IMR-90 (cell line): ENCODE measurements around the gene TMED8. TPM values are rescaled to one million over a fixed set of nuclear protein-coding genes. Genes with fewer than 3 reads are reported as not detected.

Experiments used
- ATAC-seq: fragments of 200-7000 bp; cut with Tn5 transposase; 2 replicates; pipeline ENCODE4 v1.9.1; 2020; ENCODE audit warnings: low read depth, mild to moderate bottlenecking, moderate library complexity
- BruUV-seq: library from RNA; stranded (reverse); fragments of 400-500 nt; replicated peaks from 2 replicates; lab custom pipeline; 2021; lab: Mats Ljungman, UMichigan
- CTCF ChIA-PET: fragments of 300-600 bp; formaldehyde crosslinking; extraction: SDS; loops from one replicate; lab custom pipeline; 2021; ENCODE audit warnings: antibody characterized with exemption; lab: Yijun Ruan, JAX
- POLR2A ChIA-PET: fragments of 300-600 bp; sonication (Branson Sonifier 250); formaldehyde crosslinking; loops from one replicate; lab custom pipeline; 2022; ENCODE audit warnings: antibody characterized with exemption; ENCODE audit not compliant: unreplicated experiment; lab: Charles Lee
- DNase-seq: peaks from one replicate; pipeline ENCODE4 v3.0.0; 2013
- H2AFZ ChIP-seq: replicated peaks from 2 replicates; pipeline ENCODE3; 2013; ENCODE audit warnings: low read length, mild to moderate bottlenecking; ENCODE audit not compliant: poor library complexity
- H2AK5ac ChIP-seq: 2 replicates; pipeline ENCODE4 v1.6.1; 2013; ENCODE audit warnings: low read depth, low read length, inconsistent platforms
- H2AK9ac ChIP-seq: replicated peaks from 2 replicates; pipeline ENCODE3; 2013; ENCODE audit warnings: mild to moderate bottlenecking, low read depth, low read length, moderate library complexity; ENCODE audit not compliant: poor library complexity
- H2BK120ac ChIP-seq: 2 replicates; pipeline ENCODE4 v1.6.1; 2013; ENCODE audit warnings: low read depth, low read length, inconsistent platforms
- H2BK15ac ChIP-seq: 3 replicates; pipeline ENCODE4 v1.6.1; 2013; ENCODE audit warnings: low read depth, low read length, inconsistent platforms
- H2BK20ac ChIP-seq: 2 replicates; pipeline ENCODE4 v1.6.1; 2013; ENCODE audit warnings: low read depth, mild to moderate bottlenecking, inconsistent platforms, low read length, moderate library complexity
- H2BK5ac ChIP-seq: 2 replicates; pipeline ENCODE4 v1.6.1; 2013; ENCODE audit warnings: mild to moderate bottlenecking, low read depth, low read length, inconsistent platforms; ENCODE audit not compliant: poor library complexity, severe bottlenecking
- H3K14ac ChIP-seq: replicated peaks from 2 replicates; pipeline ENCODE4 v1.6.1; 2013; ENCODE audit warnings: low read depth, low read length, inconsistent platforms
- H3K18ac ChIP-seq: 2 replicates; pipeline ENCODE4 v1.6.1; 2013; ENCODE audit warnings: low read depth, low read length, control low read depth
- H3K23ac ChIP-seq: 2 replicates; pipeline ENCODE4 v1.6.1; 2013; ENCODE audit warnings: low read depth, low read length, inconsistent platforms
- H3K27ac ChIP-seq: 2 replicates; pipeline ENCODE4 v1.5.1; 2013; ENCODE audit warnings: mild to moderate bottlenecking, control low read depth, low read length; ENCODE audit not compliant: insufficient read depth
- H3K27me3 ChIP-seq: 2 replicates; pipeline ENCODE4 v1.6.1; 2013; ENCODE audit warnings: low read length; ENCODE audit not compliant: control insufficient read depth, insufficient read depth
- H3K36me3 ChIP-seq: 2 replicates; pipeline ENCODE4 v1.6.1; 2013; ENCODE audit warnings: low read length, mixed read lengths; ENCODE audit not compliant: control insufficient read depth, insufficient read depth
- H3K4ac ChIP-seq: 2 replicates; pipeline ENCODE4 v1.6.1; 2013; ENCODE audit warnings: low read depth, low read length, inconsistent platforms
- H3K4me1 ChIP-seq: 2 replicates; pipeline ENCODE4 v1.6.1; 2013; ENCODE audit warnings: low read length, mixed read lengths; ENCODE audit not compliant: control insufficient read depth, insufficient read depth
- H3K4me2 ChIP-seq: 2 replicates; pipeline ENCODE4 v1.6.1; 2013; ENCODE audit warnings: low read depth, mild to moderate bottlenecking, control low read depth, low read length, moderate library complexity
- H3K4me3 ChIP-seq: 2 replicates; pipeline ENCODE4 v1.5.1; 2013; ENCODE audit warnings: low read depth, mild to moderate bottlenecking, control low read depth, low read length, moderate library complexity; ENCODE audit not compliant: insufficient read depth
- H3K56ac ChIP-seq: 2 replicates; pipeline ENCODE4 v1.6.1; 2013; ENCODE audit warnings: low read length, inconsistent platforms; ENCODE audit not compliant: insufficient read depth; ENCODE audit errors: extremely low read depth
- H3K79me1 ChIP-seq, 2 experiments: 2 replicates each; pipeline ENCODE4 v1.6.1; 2013; ENCODE audit warnings: low read length in 2 of 2, inconsistent platforms in 1 of 2, low read depth in 1 of 2
- H3K9ac ChIP-seq: 2 replicates; pipeline ENCODE4 v1.6.1; 2013; ENCODE audit warnings: low read depth, low read length, control low read depth
- H3K9me1 ChIP-seq: 2 replicates; pipeline ENCODE4 v1.6.1; 2013; ENCODE audit warnings: low read length, inconsistent platforms; ENCODE audit not compliant: insufficient read depth
- H3K9me3 ChIP-seq: 2 replicates; pipeline ENCODE4 v1.6.1; 2013; ENCODE audit warnings: low read length; ENCODE audit not compliant: control insufficient read depth, insufficient read depth
- H4K20me1 ChIP-seq: 2 replicates; pipeline ENCODE4 v1.6.1; 2013; ENCODE audit warnings: low read length, inconsistent platforms; ENCODE audit not compliant: insufficient read depth
- H4K5ac ChIP-seq: 2 replicates; pipeline ENCODE4 v1.6.1; 2013; ENCODE audit warnings: mild to moderate bottlenecking, low read depth, low read length, control low read depth
- H4K8ac ChIP-seq, 2 experiments: 2 replicates each; pipeline ENCODE4 v1.6.1; 2013; ENCODE audit warnings: low read depth in 2 of 2, low read length in 2 of 2, control low read depth in 1 of 2, inconsistent platforms in 1 of 2
- H4K91ac ChIP-seq: 2 replicates; pipeline ENCODE4 v1.6.1; 2013; ENCODE audit warnings: low read depth, low read length, inconsistent platforms; ENCODE audit not compliant: insufficient read depth
- BHLHE40 ChIP-seq: fragments of 150-350 bp; IDR thresholded peaks from 2 replicates; pipeline ENCODE4 v1.6.1; 2016; ENCODE audit warnings: mild to moderate bottlenecking, low read depth, low read length
- CEBPB ChIP-seq: IDR thresholded peaks from 2 replicates; pipeline ENCODE4 v1.6.1; 2012; ENCODE audit warnings: low read depth, low read length, improper control_type of control experiment
- CHD1 ChIP-seq: IDR thresholded peaks from 2 replicates; pipeline ENCODE4 v1.6.1; 2012; ENCODE audit warnings: low read depth, low read length, improper control_type of control experiment
- CTCF ChIP-seq: conservative IDR thresholded peaks from 2 replicates; pipeline ENCODE4 v1.5.1; 2012; ENCODE audit warnings: mild to moderate bottlenecking, low read depth, low read length, improper control_type of control experiment
- ELK1 ChIP-seq: fragments of 150-350 bp; IDR thresholded peaks from 2 replicates; pipeline ENCODE4 v1.6.1; 2016; ENCODE audit warnings: low read depth, mild to moderate bottlenecking, low read length, moderate library complexity, borderline replicate concordance
- FOS ChIP-seq: fragments of 150-350 bp; IDR thresholded peaks from 2 replicates; pipeline ENCODE4 v1.6.1; 2016; ENCODE audit warnings: low read depth, low read length
- MAFK ChIP-seq: IDR thresholded peaks from 2 replicates; pipeline ENCODE4 v1.6.1; 2012; ENCODE audit warnings: low read depth, low read length, improper control_type of control experiment
- MAZ ChIP-seq: IDR thresholded peaks from 2 replicates; pipeline ENCODE4 v1.6.1; 2012; ENCODE audit warnings: low read depth, mild to moderate bottlenecking, low read length, improper control_type of control experiment, moderate library complexity, borderline replicate concordance
- MXI1 ChIP-seq: IDR thresholded peaks from 2 replicates; pipeline ENCODE4 v1.6.1; 2012; ENCODE audit warnings: low read depth, mild to moderate bottlenecking, low read length, moderate library complexity, borderline replicate concordance
- NFE2L2 ChIP-seq: fragments of 150-350 bp; IDR thresholded peaks from 2 replicates; pipeline ENCODE4 v1.6.1; 2016; ENCODE audit warnings: low read depth, mild to moderate bottlenecking, low read length
- POLR2A ChIP-seq: IDR thresholded peaks from 2 replicates; pipeline ENCODE4 v1.6.1; 2012; ENCODE audit warnings: mild to moderate bottlenecking, low read depth, low read length
- RAD21 ChIP-seq: IDR thresholded peaks from 2 replicates; pipeline ENCODE4 v1.6.1; 2012; ENCODE audit warnings: low read length, improper control_type of control experiment
- RCOR1 ChIP-seq: IDR thresholded peaks from 2 replicates; pipeline ENCODE4 v1.6.1; 2012; ENCODE audit warnings: mild to moderate bottlenecking, low read length, improper control_type of control experiment; ENCODE audit not compliant: insufficient replicate concordance
- RFX5 ChIP-seq: IDR thresholded peaks from 2 replicates; pipeline ENCODE4 v1.8.0; 2012; ENCODE audit warnings: low read depth, mild to moderate bottlenecking, low read length, moderate library complexity
- SMC3 ChIP-seq: fragments of 150-350 bp; IDR thresholded peaks from 2 replicates; pipeline ENCODE4 v1.6.1; 2016; ENCODE audit warnings: low read depth, mild to moderate bottlenecking, antibody characterized with exemption, low read length, moderate library complexity
- USF2 ChIP-seq: fragments of 150-350 bp; IDR thresholded peaks from 2 replicates; pipeline ENCODE4 v1.6.1; 2017; ENCODE audit warnings: mild to moderate bottlenecking, antibody characterized with exemption, low read length, low read depth
- WGBS, 2 experiments: methylation state at CpG; one replicate each; pipeline versions ENCODE4 v1.1.5 to v1.1.7; 2013; ENCODE audit warnings: missing lambda C conversion rate in 2 of 2; ENCODE audit not compliant: insufficient read length in 1 of 2; ENCODE audit errors: extremely low coverage in 2 of 2; 5-methylcytosine and 5-hydroxymethylcytosine counted together
- dilution Hi-C: fragments of 300-500 bp; cut with HindIII; formaldehyde crosslinking; loops from one replicate; pipeline ENCODE4 v1.14.3; 2018; ENCODE audit warnings: low sequenced_read_pairs; ENCODE audit not compliant: unreplicated experiment
- in situ Hi-C: fragments of 300-500 bp; cut with MboI; formaldehyde crosslinking; loops from 3 replicates; pipeline ENCODE4 v1.14.3; 2019; ENCODE audit warnings: low sequenced_read_pairs, inconsistent platforms, mixed read lengths
- intact Hi-C: fragments of 100-400 bp; cut with micrococcal nuclease; formaldehyde crosslinking; loops from 2 replicates; pipeline ENCODE4 v1.10.0; 2022
- polyA plus RNA-seq, 3 experiments: library from polyadenylated mRNA; depleted of rRNA; stranded (reverse); fragments of >200 nt; gene quantifications; 2 replicates each; pipeline ENCODE4 v1.2.3, GENCODE V29; 2012; ENCODE audit warnings: low replicate concordance in 1 of 3
- total RNA-seq: library from RNA; depleted of rRNA; stranded (reverse); fragments of >200 nt; gene quantifications from 2 replicates; pipeline ENCODE4 v1.2.3, GENCODE V29; 2012

TMED8 gene
- total and polyA plus RNA-seq, 2 of the 4 experiments (the other 2 are of a cell fraction): 2.2 to 5.0 TPM

GRCh38 chr14:77407158-77407557 lies 30.3 kb upstream of the TMED8 start:
- ChIA-PET POLR2A (no interaction called here), CTCF (no interaction called here)
- Histone ChIP-seq H4K91ac (no peak overlapping the region), H3K56ac (no peak overlapping the region), H3K27me3 (peaks cover 10% of the 10 kb centered on the region), H3K27ac (no peak overlapping the region), H4K20me1 (no peaks in the 10 kb centered on the region), H2BK20ac (no peak overlapping the region), H2BK15ac (no peak overlapping the region), H2AFZ (no peak overlapping the region), H3K9ac (no peak overlapping the region), H4K5ac (no peak overlapping the region), H3K79me1 (no peaks in the 10 kb centered on the region), H4K8ac (no peak overlapping the region), H3K4ac (no peak overlapping the region), H2AK9ac (no peak overlapping the region), H2BK120ac (no peak overlapping the region), H3K9me1 (no peaks in the 10 kb centered on the region), H3K23ac (no peak overlapping the region), H3K4me1 (no peaks in the 10 kb centered on the region), H3K14ac (no peak overlapping the region), H3K18ac (no peak overlapping the region), H3K36me3 (no peaks in the 10 kb centered on the region), H3K4me2 (no peak overlapping the region), H2AK5ac (no peak overlapping the region), H3K9me3 (no peaks in the 10 kb centered on the region), H3K4me3 (no peak overlapping the region), H2BK5ac (no peak overlapping the region)
- TF ChIP-seq RCOR1 (no peak), CHD1 (no peak), CTCF (no peak), RFX5 (no peak), USF2 (no peak), SMC3 (no peak), MAFK (no peak), FOS (no peak), RAD21 (no peak), NFE2L2 (no peak), MAZ (no peak), POLR2A (no peak), MXI1 (no peak), CEBPB (no peak), ELK1 (no peak), BHLHE40 (no peak)
- dilution Hi-C loops: no loop called here
- in situ Hi-C loops: no loop called here
- no peak for ATAC-seq
- BruUV-seq: no TSS peak
- DNase-seq: no peak
- no CpG with 5 or more reads among the region's 2 CpGs for WGBS, 2 experiments
- intact Hi-C loops: no loop called here
